H9 (cell line): Measurements from ENCODE around the gene TSEN15. TPM values are rescaled to one million over a fixed set of nuclear protein-coding genes. Genes with fewer than 3 reads are reported as not detected.

ENCODE experiments used
- DNase-seq: peaks from one replicate; pipeline ENCODE4 v3.0.0-alpha.2; 2017
- H2AFZ ChIP-seq: one replicate; pipeline ENCODE4 v1.6.1; 2013; ENCODE audit warnings: mild to moderate bottlenecking, low read length, control low read depth, moderate library complexity
- H2AK5ac ChIP-seq: 2 replicates; pipeline ENCODE4 v1.6.1; 2013; ENCODE audit warnings: low read length, control low read depth, mixed read lengths; ENCODE audit not compliant: insufficient read length
- H2BK120ac ChIP-seq: one replicate; pipeline ENCODE4 v1.6.1; 2013; ENCODE audit warnings: low read depth, mild to moderate bottlenecking, low read length, control low read depth, inconsistent platforms; ENCODE audit not compliant: poor library complexity, severe bottlenecking
- H2BK12ac ChIP-seq: 2 replicates; pipeline ENCODE4 v1.6.1; 2013; ENCODE audit warnings: low read length, control low read depth, mixed read lengths, low read depth; ENCODE audit not compliant: insufficient read length
- H2BK15ac ChIP-seq: 2 replicates; pipeline ENCODE4 v1.6.1; 2013; ENCODE audit warnings: low read depth, low read length, control low read depth
- H2BK20ac ChIP-seq: one replicate; pipeline ENCODE4 v1.6.1; 2013; ENCODE audit warnings: low read depth, mild to moderate bottlenecking, low read length, control low read depth, inconsistent platforms; ENCODE audit not compliant: poor library complexity, severe bottlenecking
- H2BK5ac ChIP-seq: 2 replicates; pipeline ENCODE4 v1.6.1; 2013; ENCODE audit warnings: low read length, control low read depth, mixed read lengths; ENCODE audit not compliant: insufficient read length
- H3K14ac ChIP-seq: 2 replicates; pipeline ENCODE4 v1.6.1; 2013; ENCODE audit warnings: low read length, control low read depth; ENCODE audit not compliant: insufficient read depth
- H3K18ac ChIP-seq: 2 replicates; pipeline ENCODE4 v1.6.1; 2013; ENCODE audit warnings: low read depth, mild to moderate bottlenecking, mixed read lengths, low read length, control low read depth; ENCODE audit not compliant: insufficient read length
- H3K23ac ChIP-seq: 2 replicates; pipeline ENCODE4 v1.6.1; 2013; ENCODE audit warnings: low read length, control low read depth, mixed read lengths, low read depth; ENCODE audit not compliant: insufficient read length
- H3K23me2 ChIP-seq: 2 replicates; pipeline ENCODE4 v1.6.1; 2013; ENCODE audit warnings: low read depth, mild to moderate bottlenecking, mixed read lengths, low read length, control low read depth; ENCODE audit not compliant: insufficient read length, poor library complexity, severe bottlenecking
- H3K27ac ChIP-seq: 2 replicates; pipeline ENCODE4 v1.5.1; 2013; ENCODE audit warnings: low read length, control low read depth, mixed read lengths, low read depth; ENCODE audit not compliant: insufficient read length
- H3K27me3 ChIP-seq: 2 replicates; pipeline ENCODE4 v1.6.1; 2013; ENCODE audit warnings: low read length, control low read depth, inconsistent platforms; ENCODE audit not compliant: insufficient read depth
- H3K4ac ChIP-seq: 2 replicates; pipeline ENCODE4 v1.6.1; 2013; ENCODE audit warnings: low read depth, mild to moderate bottlenecking, control low read depth, inconsistent platforms, low read length, moderate library complexity
- H3K4me1 ChIP-seq: 2 replicates; pipeline ENCODE4 v1.6.1; 2013; ENCODE audit warnings: low read length, control low read depth, inconsistent platforms; ENCODE audit not compliant: insufficient read depth
- H3K4me2 ChIP-seq: 2 replicates; pipeline ENCODE4 v1.6.1; 2013; ENCODE audit warnings: low read length, control low read depth, mixed read lengths; ENCODE audit not compliant: insufficient read length, insufficient read depth
- H3K56ac ChIP-seq: 2 replicates; pipeline ENCODE4 v1.6.1; 2013; ENCODE audit warnings: low read depth, mild to moderate bottlenecking, mixed read lengths, low read length, control low read depth; ENCODE audit not compliant: insufficient read length
- H3K79me1 ChIP-seq: 2 replicates; pipeline ENCODE4 v1.6.1; 2013; ENCODE audit warnings: low read depth, mild to moderate bottlenecking, moderate library complexity, low read length, control low read depth, inconsistent platforms; ENCODE audit not compliant: insufficient read depth, poor library complexity, severe bottlenecking
- H3K79me2 ChIP-seq: 2 replicates; pipeline ENCODE4 v1.6.1; 2013; ENCODE audit warnings: low read length, control low read depth, inconsistent platforms; ENCODE audit not compliant: insufficient read depth
- H3K9ac ChIP-seq: 2 replicates; pipeline ENCODE4 v1.6.1; 2013; ENCODE audit warnings: low read length, control low read depth, mixed read lengths; ENCODE audit not compliant: insufficient read length; ENCODE audit errors: extremely low read depth
- H3K9me3 ChIP-seq: one replicate; pipeline ENCODE4 v1.6.1; 2013; ENCODE audit warnings: low read depth, low read length, inconsistent platforms; ENCODE audit not compliant: control insufficient read depth
- H3T11ph ChIP-seq: one replicate; pipeline ENCODE4 v1.6.1; 2013; ENCODE audit warnings: mild to moderate bottlenecking, low read length, control low read depth, inconsistent platforms
- H4K20me1 ChIP-seq: one replicate; pipeline ENCODE4 v1.6.1; 2013; ENCODE audit not compliant: control insufficient read depth, insufficient read length, insufficient read depth
- H4K5ac ChIP-seq: 2 replicates; pipeline ENCODE4 v1.6.1; 2013; ENCODE audit warnings: low read depth, mild to moderate bottlenecking, mixed read lengths, low read length, control low read depth; ENCODE audit not compliant: insufficient read length
- H4K8ac ChIP-seq: replicated peaks from 2 replicates; pipeline ENCODE4 v1.6.1; 2013; ENCODE audit warnings: low read length, control low read depth, mixed read lengths, low read depth; ENCODE audit not compliant: insufficient read length
- H4K91ac ChIP-seq: 2 replicates; pipeline ENCODE4 v1.6.1; 2013; ENCODE audit warnings: low read depth, mild to moderate bottlenecking, moderate library complexity, mixed read lengths, low read length, control low read depth; ENCODE audit not compliant: insufficient read length
- H3K27ac Mint-ChIP-seq, 3 experiments: 2 replicates in 2 of 3; 3 replicates in 1 of 3; pipeline ENCODE4 v1.8.0; 2020 to 2021; ENCODE audit warnings: mixed read lengths in 3 of 3, mild to moderate bottlenecking in 1 of 3, moderate library complexity in 1 of 3
- H3K27me3 Mint-ChIP-seq: 2 replicates; pipeline ENCODE4 v1.8.0; 2021; ENCODE audit warnings: low read depth, mild to moderate bottlenecking, moderate library complexity, mixed read lengths
- H3K36me3 Mint-ChIP-seq, 3 experiments: 2 replicates in 2 of 3; 3 replicates in 1 of 3; pipeline ENCODE4 v1.8.0; 2020 to 2021; ENCODE audit warnings: low read depth in 3 of 3, mixed read lengths in 3 of 3; ENCODE audit not compliant: insufficient read depth in 1 of 3
- H3K4me1 Mint-ChIP-seq, 2 experiments: 2 replicates each; pipeline ENCODE4 v1.8.0; 2020; ENCODE audit warnings: mixed read lengths in 2 of 2
- H3K4me3 Mint-ChIP-seq, 2 experiments: 2 replicates in 1 of 2; 3 replicates in 1 of 2; pipeline ENCODE4 v1.8.0; 2020 to 2021; ENCODE audit warnings: mild to moderate bottlenecking in 2 of 2, mixed read lengths in 2 of 2, moderate library complexity in 1 of 2
- H3K9me3 Mint-ChIP-seq, 2 experiments: 2 replicates in 1 of 2; 3 replicates in 1 of 2; pipeline ENCODE4 v1.8.0; 2020; ENCODE audit warnings: mild to moderate bottlenecking in 2 of 2, mixed read lengths in 2 of 2, moderate library complexity in 1 of 2
- WGBS: extraction: QIAGEN DNeasy Blood & Tissue Kit; methylation state at CpG from one replicate; pipeline ENCODE4 v1.1.7; 2013; ENCODE audit warnings: missing lambda C conversion rate, low lambda C conversion rate, mixed read lengths; ENCODE audit not compliant: insufficient read length; ENCODE audit errors: extremely low coverage; 5-methylcytosine and 5-hydroxymethylcytosine counted together
- total RNA-seq: library from RNA; stranded (reverse); gene quantifications from 2 replicates; pipeline ENCODE4 v1.2.1, GENCODE V29; 2021
- TF ChIP-seq, protein P1 (sequence below): fragments of 200-600 bp; sonication (generic); conservative IDR thresholded peaks from 3 replicates; pipeline ENCODE4 v1.8.0; 2021; ENCODE audit warnings: antibody characterized with exemption, mild to moderate bottlenecking

The TSEN15 gene
- total RNA-seq, 1 experiment from 2014 or later: 21.9 TPM

- no peak for DNase-seq
- H3K27ac ChIP-seq: no peak overlapping the region
- H3K79me2 ChIP-seq: no peaks in the 10 kb centered on the region
- peaks cover 14 to 36% (median 27%) of the 10 kb centered on the region in 3 experiments for H3K36me3 Mint-ChIP-seq
- no peak overlapping the region for H3K4ac ChIP-seq
- no CpG with 5 or more reads among the region's 2 CpGs for WGBS
- no peaks in the 10 kb centered on the region for H3K27me3 ChIP-seq
- H3K27ac Mint-ChIP-seq: no peak overlapping the region; a peak in 2 of 7 replicates
- H3K18ac ChIP-seq: no peak overlapping the region
- no peak overlapping the region; a peak in 1 of 5 replicates for H3K4me3 Mint-ChIP-seq
- H3K4me1 ChIP-seq: peaks cover 2% of the 10 kb centered on the region; the same call in 1 of the 2 replicates
- no peak overlapping the region for H2BK5ac ChIP-seq
- no peak overlapping the region for H2BK120ac ChIP-seq
- H3K4me2 ChIP-seq: no peak overlapping the region
- TF ChIP-seq, protein P1, sequence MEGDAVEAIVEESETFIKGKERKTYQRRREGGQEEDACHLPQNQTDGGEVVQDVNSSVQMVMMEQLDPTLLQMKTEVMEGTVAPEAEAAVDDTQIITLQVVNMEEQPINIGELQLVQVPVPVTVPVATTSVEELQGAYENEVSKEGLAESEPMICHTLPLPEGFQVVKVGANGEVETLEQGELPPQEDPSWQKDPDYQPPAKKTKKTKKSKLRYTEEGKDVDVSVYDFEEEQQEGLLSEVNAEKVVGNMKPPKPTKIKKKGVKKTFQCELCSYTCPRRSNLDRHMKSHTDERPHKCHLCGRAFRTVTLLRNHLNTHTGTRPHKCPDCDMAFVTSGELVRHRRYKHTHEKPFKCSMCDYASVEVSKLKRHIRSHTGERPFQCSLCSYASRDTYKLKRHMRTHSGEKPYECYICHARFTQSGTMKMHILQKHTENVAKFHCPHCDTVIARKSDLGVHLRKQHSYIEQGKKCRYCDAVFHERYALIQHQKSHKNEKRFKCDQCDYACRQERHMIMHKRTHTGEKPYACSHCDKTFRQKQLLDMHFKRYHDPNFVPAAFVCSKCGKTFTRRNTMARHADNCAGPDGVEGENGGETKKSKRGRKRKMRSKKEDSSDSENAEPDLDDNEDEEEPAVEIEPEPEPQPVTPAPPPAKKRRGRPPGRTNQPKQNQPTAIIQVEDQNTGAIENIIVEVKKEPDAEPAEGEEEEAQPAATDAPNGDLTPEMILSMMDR: no peak
- H3K9me3 Mint-ChIP-seq: peaks cover 0 to 10% of the 10 kb centered on the region in 2 experiments; a peak in 4 of 5 replicates
- no peak overlapping the region for H2BK20ac ChIP-seq
- H3K4me1 Mint-ChIP-seq: peaks cover 42 to 46% of the 10 kb centered on the region in 2 experiments
- no peak overlapping the region for H2AFZ ChIP-seq
- H3K23ac ChIP-seq: no peak overlapping the region
- H3K27me3 Mint-ChIP-seq: no peaks in the 10 kb centered on the region
- no peak overlapping the region for H4K5ac ChIP-seq
- H4K20me1 ChIP-seq: no peaks in the 10 kb centered on the region
- H2BK15ac ChIP-seq: no peak overlapping the region
- no peak overlapping the region for H3K9ac ChIP-seq
- H4K8ac ChIP-seq: no peak overlapping the region
- no peak overlapping the region for H3K14ac ChIP-seq
- no peak overlapping the region for H4K91ac ChIP-seq
- H3K9me3 ChIP-seq: no peaks in the 10 kb centered on the region
- H3K79me1 ChIP-seq: no peaks in the 10 kb centered on the region
- H2AK5ac ChIP-seq: no peak overlapping the region
- no peaks in the 10 kb centered on the region for H3K23me2 ChIP-seq
- H2BK12ac ChIP-seq: no peak overlapping the region
- H3T11ph ChIP-seq: no peak overlapping the region
- no peak overlapping the region for H3K56ac ChIP-seq
Observed at GRCh38 chr1:184061396-184062003, 10.0 kb downstream of the TSEN15 start.
